Neural cell (in vitro differentiated cells): ENCODE results near the gene ARPC5.

Experiments used
- CTCF ChIP-seq: fragments of 450-650 bp; IDR thresholded peaks from 2 replicates; pipeline ENCODE4 v1.5.1; 2014; ENCODE audit warnings: antibody characterized with exemption, mild to moderate bottlenecking, moderate library complexity; ENCODE audit not compliant: poor library complexity, severe bottlenecking
- EP300 ChIP-seq: fragments of 450-650 bp; conservative IDR thresholded peaks from 2 replicates; pipeline ENCODE4 v1.6.1; 2014; ENCODE audit warnings: antibody characterized with exemption, mild to moderate bottlenecking, moderate library complexity; ENCODE audit not compliant: poor library complexity, severe bottlenecking
- EZH2 ChIP-seq: fragments of 200-600, 300-800 bp; shearing (Covaris generic), sonication (generic); IDR thresholded peaks from 2 replicates; pipeline ENCODE4 v1.6.1; 2014; ENCODE audit warnings: antibody characterized with exemption, low read length, borderline replicate concordance, mild to moderate bottlenecking; ENCODE audit not compliant: insufficient read depth, poor library complexity, severe bottlenecking
- MXI1 ChIP-seq: fragments of 450-650 bp; conservative IDR thresholded peaks from 2 replicates; pipeline ENCODE4 v1.6.1; 2014; ENCODE audit warnings: antibody characterized with exemption, mild to moderate bottlenecking; ENCODE audit not compliant: poor library complexity, severe bottlenecking
- POLR2AphosphoS5 ChIP-seq: IDR thresholded peaks from 2 replicates; pipeline ENCODE4 v1.6.1; 2012
- REST ChIP-seq: IDR thresholded peaks from 2 replicates; pipeline ENCODE4 v1.6.1; 2012; ENCODE audit warnings: borderline replicate concordance
- TAF1 ChIP-seq: IDR thresholded peaks from 2 replicates; pipeline ENCODE4 v1.6.1; 2012; ENCODE audit warnings: low read depth

- TF ChIP-seq TAF1 (no peak), REST (no peak), POLR2AphosphoS5 (no peak), CTCF (no peak), EP300 (no peak), EZH2 (no peak), MXI1 (no peak)
Observed at GRCh38 chr1:183595537-183595936, 40.0 kb downstream of the ARPC5 start.
